HS-5 (cell line): ENCODE data around the gene C2CD2L.
"Not testable (repeated sequence)": the region's sequence is repeated elsewhere in the genome, so short reads cannot be mapped to it uniquely, and the experiment has no call there.

Experiments used
- DNase-seq: peaks from one replicate; pipeline ENCODE4 v3.0.0-alpha.2; 2012; ENCODE audit warnings: low read depth

C2CD2L gene

GRCh38 chr11:119153049-119153818 is 46.1 kb downstream of the C2CD2L start:
- DNase-seq = no peak

DNA sequence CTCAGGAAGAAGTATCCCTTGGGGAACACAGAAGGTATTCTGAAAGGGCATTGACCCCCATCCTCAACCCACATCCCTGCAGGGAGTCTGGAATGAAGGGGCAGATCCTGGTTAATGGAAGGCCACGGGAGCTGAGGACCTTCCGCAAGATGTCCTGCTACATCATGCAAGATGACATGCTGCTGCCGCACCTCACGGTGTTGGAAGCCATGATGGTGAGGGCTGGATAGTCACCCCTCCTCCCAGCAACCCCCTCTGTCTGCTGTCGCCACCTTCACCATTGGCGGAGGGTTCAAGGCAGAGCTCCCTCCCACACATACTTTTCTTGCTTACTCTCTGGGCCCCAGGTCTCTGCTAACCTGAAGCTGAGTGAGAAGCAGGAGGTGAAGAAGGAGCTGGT is 47.0 kb downstream of the C2CD2L start:
- no peak for DNase-seq

DNA sequence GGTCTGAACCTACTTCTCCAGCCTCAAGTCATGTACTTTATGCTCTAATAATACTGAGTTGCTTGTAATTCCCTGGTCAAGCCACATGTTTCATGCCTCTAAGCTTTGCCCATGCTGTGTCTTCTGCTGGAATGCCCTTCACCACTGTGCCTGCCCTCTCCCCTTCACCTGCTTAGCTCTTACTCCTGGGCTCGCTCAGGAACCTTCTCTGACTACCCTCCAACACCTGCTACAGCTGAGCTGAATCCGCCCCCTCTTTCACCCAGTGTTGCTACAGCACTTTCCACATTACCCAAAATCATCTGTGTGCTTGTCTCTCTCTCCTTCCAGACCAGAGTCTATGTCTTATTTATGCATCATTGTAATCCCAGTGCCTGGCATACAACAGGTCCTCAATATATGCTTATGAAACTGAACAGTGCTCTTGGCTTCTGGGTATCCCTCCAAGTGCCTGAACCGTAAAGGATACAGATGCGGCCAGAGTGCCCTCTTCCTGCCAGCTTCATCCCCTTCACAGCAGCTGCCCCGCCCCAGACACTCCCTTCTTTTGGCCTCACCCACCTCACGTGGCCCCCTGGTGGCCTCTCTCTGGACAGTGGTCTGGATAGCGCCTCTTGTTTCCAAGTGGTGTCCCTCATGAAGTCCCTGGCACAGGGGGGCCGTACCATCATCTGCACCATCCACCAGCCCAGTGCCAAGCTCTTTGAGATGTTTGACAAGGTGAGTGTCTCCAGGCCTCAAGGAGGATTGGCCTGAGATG is 48.8 kb downstream of the C2CD2L start:
- DNase-seq = no peak

DNA sequence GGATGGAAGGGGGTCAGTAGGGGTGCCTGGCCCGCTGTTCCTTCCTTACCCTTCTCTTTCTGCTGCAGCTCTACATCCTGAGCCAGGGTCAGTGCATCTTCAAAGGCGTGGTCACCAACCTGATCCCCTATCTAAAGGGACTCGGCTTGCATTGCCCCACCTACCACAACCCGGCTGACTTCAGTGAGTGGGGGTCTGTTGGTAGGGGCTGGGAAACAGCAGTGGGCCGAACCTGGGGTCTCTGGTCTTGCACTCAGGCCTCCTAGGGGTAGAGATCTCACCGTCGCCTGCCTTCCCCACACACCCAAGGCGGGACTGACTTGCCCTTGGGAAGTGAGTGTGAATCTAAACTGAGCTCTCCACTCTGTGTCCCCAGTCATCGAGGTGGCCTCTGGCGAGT is 49.4 kb downstream of the C2CD2L start:
- no peak for DNase-seq

DNA sequence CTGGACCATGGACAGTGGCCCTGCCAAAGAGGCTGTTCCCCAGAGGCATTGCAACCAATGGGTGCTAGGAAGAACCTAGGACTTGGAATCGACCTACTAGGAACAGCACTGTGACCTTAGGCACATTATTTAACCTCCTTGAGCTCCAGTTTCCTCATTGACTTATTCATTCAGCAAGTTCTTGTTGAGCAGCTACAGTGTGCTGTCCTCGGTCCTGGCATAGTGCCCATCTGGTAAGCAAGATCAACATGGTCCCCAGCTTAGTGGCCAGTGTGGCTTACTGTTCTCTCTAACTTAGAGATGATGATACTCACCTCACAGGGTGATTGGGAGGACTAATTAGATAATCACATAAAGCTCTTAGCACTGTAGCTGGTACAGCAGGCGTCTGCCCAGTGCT is 49.9 kb downstream of the C2CD2L start:
- no peak for DNase-seq

GRCh38 chr11:119158467-119158866 is 51.3 kb downstream of the C2CD2L start:
- no peak for DNase-seq

GRCh38 chr11:119160151-119160550 is 53.0 kb downstream of the C2CD2L start:
- no peak for DNase-seq

GRCh38 chr11:119161871-119162270 is 54.7 kb downstream of the C2CD2L start:
- no peak for DNase-seq

GRCh38 chr11:119166368-119167076 is 59.4 kb downstream of the C2CD2L start:
- DNase-seq = no peak

DNA sequence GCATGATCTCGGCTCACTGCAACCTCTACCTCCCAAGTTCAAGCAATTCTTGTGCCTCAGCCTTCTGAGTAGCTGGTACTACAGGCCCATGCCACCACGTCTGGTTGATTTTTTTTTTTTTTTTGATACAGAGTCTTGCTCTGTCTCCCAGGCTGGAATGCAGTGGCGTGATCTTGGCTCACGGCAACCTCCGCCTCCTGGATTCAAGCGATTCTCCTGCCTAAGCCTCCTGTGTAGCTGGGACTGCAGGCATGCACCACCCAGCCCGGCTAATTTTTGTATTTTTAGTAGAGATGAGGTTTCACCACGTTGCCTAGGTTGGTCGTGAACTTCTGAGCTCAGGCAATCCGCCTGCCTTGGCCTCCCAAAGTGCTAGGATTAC is 59.9 kb downstream of the C2CD2L start:
- DNase-seq = not testable (repeated sequence)

DNA sequence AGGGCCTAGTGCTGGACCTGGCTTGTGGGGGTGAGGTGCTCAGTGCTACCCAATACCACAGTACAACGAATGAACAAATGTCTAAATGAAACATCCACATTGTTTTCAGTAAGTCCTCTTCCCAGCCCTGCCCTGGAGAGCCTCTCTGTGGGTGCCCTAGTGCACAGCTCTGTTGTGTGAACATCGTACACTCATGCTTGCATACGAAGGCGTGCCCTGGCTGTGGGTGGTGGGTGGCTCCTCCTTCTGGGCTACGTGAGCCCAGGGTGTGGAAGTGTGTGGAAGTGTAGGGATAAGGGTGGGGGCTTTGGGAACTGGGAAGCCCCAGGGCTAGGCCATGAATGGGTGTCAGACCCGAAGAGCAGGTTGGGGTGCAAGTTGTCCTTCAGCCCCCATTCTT is 60.8 kb downstream of the C2CD2L start:
- DNase-seq = no peak
